Measurements from ENCODE around the gene NNT.
"Not testable (repeated sequence)": the region's sequence is repeated elsewhere in the genome, so short reads cannot be mapped to it uniquely, and the experiment has no call there.

NNT gene

GRCh38 chr5:43602461-43603343, at the start of gene NNT:
TSS of gene NNT (plus strand) at chr5:43603180. CDS start at chr5:43609196, 6,016 bp downstream.
- peak; percentile 90 for DNase-seq

GRCh38 chr5:43553381-43553780, 49.6 kb upstream of the NNT start:
- no peak for DNase-seq

- DNase-seq: no peak
Observed at GRCh38 chr5:43554497-43554896, 48.5 kb upstream of the NNT start.

GRCh38 chr5:43555895-43556606, 46.9 kb upstream of the NNT start:
- peak; percentile 75 for DNase-seq

- not testable (repeated sequence) for DNase-seq
Observed at GRCh38 chr5:43556607-43556856, 46.4 kb upstream of the NNT start.

GRCh38 chr5:43556857-43557542, 46.0 kb upstream of the NNT start, which contains the start of gene PAIP1:
TSS of gene PAIP1 (minus strand) at chr5:43557077. CDS start at chr5:43556846, 231 bp downstream.
- peak; percentile 90 for DNase-seq

GRCh38 chr5:43560128-43560527, 42.9 kb upstream of the NNT start:
- no peak for DNase-seq

- no peak for DNase-seq
Observed at GRCh38 chr5:43561356-43561755, 41.6 kb upstream of the NNT start.

- no peak for DNase-seq
Observed at GRCh38 chr5:43563321-43563720, 39.7 kb upstream of the NNT start.

- DNase-seq: no peak
Observed at GRCh38 chr5:43564289-43564850, 38.6 kb upstream of the NNT start.

- DNase-seq: no peak
Observed at GRCh38 chr5:43565043-43565442, 37.9 kb upstream of the NNT start.

GRCh38 chr5:43567967-43568366, 35.0 kb upstream of the NNT start:
- no peak for DNase-seq

GRCh38 chr5:43569236-43569746, 33.7 kb upstream of the NNT start:
- DNase-seq: no peak

GRCh38 chr5:43570450-43571158, 32.4 kb upstream of the NNT start:
- DNase-seq: no peak

GRCh38 chr5:43571237-43571636, 31.7 kb upstream of the NNT start:
- no peak for DNase-seq

- DNase-seq: no peak
Observed at GRCh38 chr5:43572357-43572756, 30.6 kb upstream of the NNT start.

GRCh38 chr5:43573058-43573457, 29.9 kb upstream of the NNT start:
- DNase-seq: no peak

- DNase-seq: not testable (repeated sequence)
Observed at GRCh38 chr5:43580402-43581210, 22.4 kb upstream of the NNT start.

GRCh38 chr5:43581398-43581797, 21.6 kb upstream of the NNT start:
- DNase-seq: no peak

- no peak for DNase-seq
Observed at GRCh38 chr5:43582082-43583005, 20.6 kb upstream of the NNT start.

Data from activated CD8-positive, alpha-beta memory T cell treated with anti-CD3 and anti-CD28 coated beads, Interleukin-2, amount 50 U/mL, for 48 hours (primary cell).